Measurements from ENCODE around the gene TANGO2.

TANGO2 gene

GRCh38 chr22:20011123-20011992 lies 9.6 kb upstream of the TANGO2 start:
- in situ Hi-C loops (cut with HindIII; ENCODE audit: low sequenced_read_pairs), result no loop called here

- in situ Hi-C loops (cut with HindIII; ENCODE audit: low sequenced_read_pairs), result no loop called here
Measured at GRCh38 chr22:20011993-20012740, 8.7 kb upstream of the TANGO2 start.

GRCh38 chr22:20012741-20013331 lies 8.1 kb upstream of the TANGO2 start:
- in situ Hi-C loops (cut with HindIII; ENCODE audit: low sequenced_read_pairs), result no loop called here

GRCh38 chr22:20013382-20013871 lies 7.5 kb upstream of the TANGO2 start:
- in situ Hi-C loops (cut with HindIII; ENCODE audit: low sequenced_read_pairs), result no loop called here

- in situ Hi-C loops (cut with HindIII; ENCODE audit: low sequenced_read_pairs), result no loop called here
Measured at GRCh38 chr22:20014526-20015186, 6.3 kb upstream of the TANGO2 start.

- in situ Hi-C loops (cut with HindIII; ENCODE audit: low sequenced_read_pairs), result no loop called here
Measured at GRCh38 chr22:20015187-20015625, 5.7 kb upstream of the TANGO2 start.

- in situ Hi-C loops (cut with HindIII; ENCODE audit: low sequenced_read_pairs), result no loop called here
Measured at GRCh38 chr22:20015971-20016733, 4.8 kb upstream of the TANGO2 start.

GRCh38 chr22:20016734-20017621 lies 3.9 kb upstream of the TANGO2 start, which contains the start of gene ARVCF:
TSS of gene ARVCF (minus strand) at chr22:20016823. CDS start at chr22:19990794, 26,029 bp downstream.
- in situ Hi-C loops (cut with HindIII; ENCODE audit: low sequenced_read_pairs), result no loop called here

GRCh38 chr22:20017622-20017958 lies 3.3 kb upstream of the TANGO2 start:
- in situ Hi-C loops (cut with HindIII; ENCODE audit: low sequenced_read_pairs), result no loop called here

- in situ Hi-C loops (cut with HindIII; ENCODE audit: low sequenced_read_pairs), result no loop called here
Measured at GRCh38 chr22:20018001-20018400, 2.9 kb upstream of the TANGO2 start.

GRCh38 chr22:20019661-20020532 lies 1.0 kb upstream of the TANGO2 start:
- in situ Hi-C loops (cut with HindIII; ENCODE audit: low sequenced_read_pairs), result loop anchor here (10.0 kb wide), 1 partner anchor 65 kb away; no protein-coding TSS in a partner anchor

- in situ Hi-C loops (cut with HindIII; ENCODE audit: low sequenced_read_pairs), result loop anchor here (10.0 kb wide), 1 partner anchor 67 kb away; no protein-coding TSS in a partner anchor
Measured at GRCh38 chr22:20021196-20022181, 579 bp downstream of the TANGO2 start.

GRCh38 chr22:20022231-20022977 lies 1.5 kb downstream of the TANGO2 start:
- in situ Hi-C loops (cut with HindIII; ENCODE audit: low sequenced_read_pairs), result loop anchor here (10.0 kb wide), 1 partner anchor 68 kb away; no protein-coding TSS in a partner anchor

GRCh38 chr22:20022978-20023613 lies 2.2 kb downstream of the TANGO2 start:
- in situ Hi-C loops (cut with HindIII; ENCODE audit: low sequenced_read_pairs), result loop anchor here (10.0 kb wide), 1 partner anchor 68 kb away; no protein-coding TSS in a partner anchor

- in situ Hi-C loops (cut with HindIII; ENCODE audit: low sequenced_read_pairs), result loop anchor here (10.0 kb wide), 1 partner anchor 69 kb away; no protein-coding TSS in a partner anchor
Measured at GRCh38 chr22:20024225-20024624, 3.3 kb downstream of the TANGO2 start.

Data from DLD1 (cell line).